BLaER1 (cell line): ENCODE measurements around the gene UGT2B7.

ENCODE experiments used
- H3K27ac ChIP-seq: shearing (Covaris generic); formaldehyde crosslinking; 2 replicates; pipeline ENCODE4 v1.8.1; 2022
- H3K27me3 ChIP-seq: shearing (Covaris generic); formaldehyde crosslinking; 2 replicates; pipeline ENCODE4 v1.8.1; 2022
- H3K36me3 ChIP-seq: shearing (Covaris generic); formaldehyde crosslinking; 2 replicates; pipeline ENCODE4 v1.8.1; 2022
- H3K4me1 ChIP-seq: shearing (Covaris generic); formaldehyde crosslinking; 2 replicates; pipeline ENCODE4 v1.8.1; 2022
- H3K4me2 ChIP-seq: shearing (Covaris generic); formaldehyde crosslinking; 2 replicates; pipeline ENCODE4 v1.8.1; 2022
- H3K4me3 ChIP-seq: shearing (Covaris generic); formaldehyde crosslinking; 2 replicates; pipeline ENCODE4 v1.8.1; 2022
- H3K9ac ChIP-seq: shearing (Covaris generic); formaldehyde crosslinking; 2 replicates; pipeline ENCODE4 v1.8.1; 2022
- H3K9me3 ChIP-seq: shearing (Covaris generic); formaldehyde crosslinking; 2 replicates; pipeline ENCODE4 v1.8.1; 2022
- H4K20me1 ChIP-seq: shearing (Covaris generic); formaldehyde crosslinking; 2 replicates; pipeline ENCODE4 v1.8.1; 2022
- Cebpa-rat ChIP-seq: shearing (Covaris generic); IDR thresholded peaks from 2 replicates; pipeline ENCODE4 v1.8.1; 2022

Gene UGT2B7

GRCh38 chr4:69057620-69058409 lies 38.5 kb upstream of the UGT2B7 start:
- 0 out of 2 replicates have a peak overlapping the region, but pooled peaks have one; percentile 4 for H3K27ac ChIP-seq
- no peak for TF ChIP-seq Cebpa-rat
- peaks cover 21% of the 10 kb centered on the region for H3K4me1 ChIP-seq
- H3K9ac ChIP-seq, result no peak overlapping the region
- H3K4me2 ChIP-seq, result peak overlapping the region; percentile 40
- no peaks in the 10 kb centered on the region for H3K36me3 ChIP-seq
- no peaks in the 10 kb centered on the region for H4K20me1 ChIP-seq
- no peaks in the 10 kb centered on the region for H3K9me3 ChIP-seq
- H3K27me3 ChIP-seq, result no peaks in the 10 kb centered on the region
- H3K4me3 ChIP-seq, result no peak overlapping the region

DNA sequence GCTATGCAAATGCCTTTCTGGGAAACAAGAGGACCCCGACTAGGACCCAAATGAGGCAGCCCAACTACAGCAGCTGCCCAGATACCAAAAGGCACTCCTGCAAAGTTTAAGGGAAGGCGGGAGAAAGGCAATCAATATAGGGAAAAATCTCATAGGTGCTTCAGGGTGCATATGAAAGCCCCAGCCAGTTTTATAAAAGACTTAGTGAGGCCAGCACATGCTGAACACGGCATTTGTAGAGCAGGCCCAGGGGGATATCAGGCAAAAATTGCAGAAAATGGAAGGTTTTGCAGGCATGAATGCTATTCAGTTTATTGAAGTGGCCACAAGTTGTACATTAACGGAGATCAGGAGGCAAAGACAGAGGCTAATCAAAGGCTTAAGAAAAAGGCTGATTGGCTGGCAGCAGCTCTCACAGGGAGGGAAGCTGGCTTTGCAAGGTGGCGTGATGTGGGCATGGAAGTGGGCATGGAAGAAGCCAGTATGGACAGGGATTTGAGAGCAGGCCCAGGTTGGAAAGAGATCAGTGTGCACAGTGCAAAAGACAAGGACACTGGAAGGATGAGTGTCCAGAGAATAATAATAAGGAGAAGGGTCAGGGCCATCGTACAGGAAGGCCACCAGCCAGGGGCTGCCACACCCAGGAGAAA lies 37.7 kb upstream of the UGT2B7 start:
- Histone ChIP-seq H3K27ac (0 out of 2 replicates have a peak overlapping the region, but pooled peaks have one; percentile 4), H3K4me1 (peaks cover 21% of the 10 kb centered on the region), H3K9me3 (no peaks in the 10 kb centered on the region), H3K27me3 (no peaks in the 10 kb centered on the region), H3K36me3 (no peaks in the 10 kb centered on the region), H3K4me2 (peak overlapping the region; percentile 40), H4K20me1 (no peaks in the 10 kb centered on the region), H3K4me3 (no peak overlapping the region), H3K9ac (no peak overlapping the region)
- no peak for TF ChIP-seq Cebpa-rat

DNA sequence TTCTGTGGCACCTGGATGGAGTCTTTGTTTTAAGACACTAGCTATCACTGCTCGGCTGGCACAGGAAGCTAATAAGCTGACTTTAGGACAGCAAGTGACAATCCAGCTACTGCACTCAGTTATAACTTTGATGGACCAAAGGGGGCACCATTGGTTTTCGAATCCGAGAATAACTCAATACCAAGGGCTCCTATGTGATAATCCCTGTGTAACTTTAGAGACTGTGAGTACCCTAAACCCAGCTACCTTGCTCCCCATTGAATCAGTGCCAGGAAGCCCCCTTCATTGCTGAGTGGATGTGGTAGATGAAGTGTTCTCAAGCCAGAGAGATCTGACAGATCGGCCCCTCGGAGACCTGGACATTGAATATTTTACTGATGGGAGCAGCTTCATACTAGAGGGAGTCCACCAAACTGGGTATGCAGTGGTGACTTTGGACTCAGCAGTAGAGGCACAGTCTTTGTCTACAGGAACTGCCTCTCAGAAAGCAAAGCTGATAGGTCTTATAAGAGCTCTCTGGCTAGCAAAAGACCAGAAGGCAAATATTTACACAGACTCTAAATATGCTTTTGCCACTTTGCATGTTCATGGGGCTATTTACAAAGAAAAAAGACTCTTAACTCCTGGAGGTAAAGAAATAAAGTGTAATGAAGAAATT lies 35.5 kb upstream of the UGT2B7 start:
- no peaks in the 10 kb centered on the region for H4K20me1 ChIP-seq
- TF ChIP-seq Cebpa-rat, result no peak
- no peaks in the 10 kb centered on the region for H3K36me3 ChIP-seq
- H3K4me2 ChIP-seq, result no peak overlapping the region
- H3K27ac ChIP-seq, result no peak overlapping the region
- no peaks in the 10 kb centered on the region for H3K9me3 ChIP-seq
- no peak overlapping the region for H3K9ac ChIP-seq
- no peak overlapping the region for H3K4me3 ChIP-seq
- H3K4me1 ChIP-seq, result peaks cover 21% of the 10 kb centered on the region
- H3K27me3 ChIP-seq, result no peaks in the 10 kb centered on the region

DNA sequence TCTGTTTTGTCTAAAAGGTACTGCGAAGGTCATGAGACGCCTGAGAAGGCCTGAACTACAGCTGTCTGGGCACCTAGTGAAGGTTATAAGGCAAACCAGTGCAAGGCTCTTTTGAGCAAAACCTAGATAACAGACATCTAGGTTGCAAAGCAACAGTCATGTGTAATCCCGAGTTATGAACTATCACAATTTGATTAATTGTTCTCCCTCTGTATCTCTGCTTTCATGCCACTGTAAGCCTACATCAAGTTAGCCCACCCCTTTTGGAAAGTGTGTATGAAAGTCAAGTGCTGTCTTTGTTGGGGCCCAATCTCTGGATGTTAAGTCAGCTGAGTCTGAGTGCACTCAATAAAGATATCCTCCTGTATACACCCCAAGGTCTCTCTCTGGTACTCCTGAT lies 31.9 kb upstream of the UGT2B7 start:
- no peak overlapping the region for H3K27ac ChIP-seq

GRCh38 chr4:69066945-69067344 lies 29.3 kb upstream of the UGT2B7 start:
- Histone ChIP-seq H3K27ac (no peak overlapping the region), H3K36me3 (no peaks in the 10 kb centered on the region), H3K27me3 (no peaks in the 10 kb centered on the region), H3K4me3 (no peak overlapping the region), H3K4me1 (no peaks in the 10 kb centered on the region), H3K9me3 (no peaks in the 10 kb centered on the region), H4K20me1 (no peaks in the 10 kb centered on the region), H3K4me2 (no peak overlapping the region), H3K9ac (no peak overlapping the region)
- no peak for TF ChIP-seq Cebpa-rat

More for the DNA sequence above, 31.9 kb upstream of the UGT2B7 start:
- no peaks in the 10 kb centered on the region for H3K36me3 ChIP-seq
- H3K9ac ChIP-seq, result no peak overlapping the region
- no peaks in the 10 kb centered on the region for H3K27me3 ChIP-seq
- H4K20me1 ChIP-seq, result no peaks in the 10 kb centered on the region
- TF ChIP-seq Cebpa-rat, result no peak
- no peak overlapping the region for H3K4me2 ChIP-seq
- H3K4me1 ChIP-seq, result no peaks in the 10 kb centered on the region
- H3K4me3 ChIP-seq, result no peak overlapping the region
- H3K9me3 ChIP-seq, result no peaks in the 10 kb centered on the region

GRCh38 chr4:69069085-69069484 lies 27.2 kb upstream of the UGT2B7 start:
- Histone ChIP-seq H3K36me3 (no peaks in the 10 kb centered on the region), H3K9ac (no peak overlapping the region), H3K9me3 (no peaks in the 10 kb centered on the region), H3K4me2 (no peak overlapping the region), H4K20me1 (no peaks in the 10 kb centered on the region), H3K4me1 (no peaks in the 10 kb centered on the region), H3K4me3 (no peak overlapping the region), H3K27me3 (no peaks in the 10 kb centered on the region), H3K27ac (no peak overlapping the region)
- TF ChIP-seq Cebpa-rat, result no peak

DNA sequence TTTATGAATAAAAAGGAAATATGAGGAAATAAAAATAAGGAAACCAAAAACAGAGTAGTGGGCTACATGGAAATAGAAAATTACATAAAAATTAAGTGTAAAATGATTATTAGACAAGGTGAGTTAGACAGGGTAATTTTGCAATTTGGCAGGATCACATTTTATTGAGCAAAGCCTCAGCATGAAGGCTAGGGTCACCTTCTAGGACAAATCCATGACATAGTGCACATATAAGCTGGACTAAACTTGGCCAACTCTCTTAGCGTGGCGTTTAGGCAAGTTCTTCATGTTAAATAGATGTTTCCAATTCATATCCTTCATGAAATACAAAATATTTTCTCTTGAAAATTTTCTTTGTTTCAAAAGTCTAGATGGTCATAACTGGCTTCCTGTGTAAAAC lies 25.7 kb upstream of the UGT2B7 start:
- Histone ChIP-seq H3K9ac (no peak overlapping the region), H3K27me3 (no peaks in the 10 kb centered on the region), H3K4me1 (no peaks in the 10 kb centered on the region), H3K9me3 (no peaks in the 10 kb centered on the region), H3K4me2 (no peak overlapping the region), H3K36me3 (no peaks in the 10 kb centered on the region), H3K27ac (no peak overlapping the region), H3K4me3 (no peak overlapping the region), H4K20me1 (no peaks in the 10 kb centered on the region)
- TF ChIP-seq Cebpa-rat, result no peak

DNA sequence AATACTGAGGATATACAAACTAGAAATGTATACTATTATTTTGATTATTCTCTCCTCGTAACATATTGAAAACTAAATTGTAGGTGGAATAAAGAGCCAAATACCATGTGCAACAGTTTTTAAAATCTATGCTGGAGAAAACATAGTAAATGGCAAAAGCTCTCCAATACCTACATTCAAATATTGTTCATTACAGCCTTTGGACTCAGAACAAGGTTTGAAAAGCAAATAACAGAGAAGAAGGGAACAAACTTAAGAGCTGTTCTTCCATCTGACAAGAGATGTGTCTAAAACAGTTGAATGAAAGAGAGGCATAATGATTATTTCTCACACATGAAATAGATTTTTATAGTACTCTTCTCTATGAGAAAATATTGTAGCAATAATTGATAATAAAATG lies 25.0 kb upstream of the UGT2B7 start:
- Histone ChIP-seq H3K9ac (no peak overlapping the region), H3K4me2 (no peak overlapping the region), H4K20me1 (no peaks in the 10 kb centered on the region), H3K27ac (no peak overlapping the region), H3K36me3 (no peaks in the 10 kb centered on the region), H3K4me3 (no peak overlapping the region), H3K27me3 (no peaks in the 10 kb centered on the region), H3K9me3 (no peaks in the 10 kb centered on the region), H3K4me1 (no peaks in the 10 kb centered on the region)
- no peak for TF ChIP-seq Cebpa-rat

GRCh38 chr4:69073375-69073774 lies 22.9 kb upstream of the UGT2B7 start:
- H4K20me1 ChIP-seq, result no peaks in the 10 kb centered on the region
- no peaks in the 10 kb centered on the region for H3K9me3 ChIP-seq
- no peak for TF ChIP-seq Cebpa-rat
- no peak overlapping the region for H3K4me2 ChIP-seq
- no peaks in the 10 kb centered on the region for H3K36me3 ChIP-seq
- no peaks in the 10 kb centered on the region for H3K4me1 ChIP-seq
- H3K27ac ChIP-seq, result no peak overlapping the region
- no peaks in the 10 kb centered on the region for H3K27me3 ChIP-seq
- no peak overlapping the region for H3K4me3 ChIP-seq
- no peak overlapping the region for H3K9ac ChIP-seq
